Measurements from ENCODE around the gene DGKZ.

- no peak for TF ChIP-seq CTCF (IDR thresholded peaks at IDR 0.05; ENCODE audit: extremely low read depth in 1 of 2, insufficient read depth in 1 of 2, low read depth in 1 of 2, low read length in 2 of 2)
- no peak for TF ChIP-seq EZH2 (IDR thresholded peaks at IDR 0.05; ENCODE audit: borderline replicate concordance, low read depth, low read length, severe bottlenecking)
- no peak for TF ChIP-seq POLR2AphosphoS5 (IDR thresholded peaks at IDR 0.05; ENCODE audit: insufficient read depth, low read depth, low read length)
- TF ChIP-seq POLR2A (IDR thresholded peaks at IDR 0.05; ENCODE audit: low read depth, low read length) = no peak
- no peak for TF ChIP-seq MAX (IDR thresholded peaks at IDR 0.05; ENCODE audit: insufficient read depth, insufficient read length)
- TF ChIP-seq GATA2 (IDR thresholded peaks at IDR 0.05; ENCODE audit: insufficient read depth, insufficient read length, low read depth, low read length) = no peak
- no peak for TF ChIP-seq FOS (IDR thresholded peaks at IDR 0.05; ENCODE audit: borderline replicate concordance, insufficient read depth, low read length)
These were observed 39.9 kb upstream of the DGKZ start for GRCh38 chr11:46307369-46307768.
